Fibroblast of mammary gland (primary cell): Measurements from ENCODE around the gene DCDC1.

Source experiments
- DNase-seq: peaks from one replicate; pipeline ENCODE4 v3.0.0-alpha.2; 2010; ENCODE audit warnings: low read depth
- H3K4me3 ChIP-seq: 2 replicates; pipeline ENCODE4 v1.5.1; 2011; ENCODE audit warnings: low read depth, mild to moderate bottlenecking, low read length, moderate library complexity; ENCODE audit not compliant: control insufficient read depth
- TF ChIP-seq, protein P1 (sequence below): conservative IDR thresholded peaks from 2 replicates; pipeline ENCODE4 v1.5.1; 2011; ENCODE audit warnings: low read depth, low read length, inconsistent platforms; ENCODE audit not compliant: control insufficient read depth, insufficient read depth

DCDC1 gene

DNA sequence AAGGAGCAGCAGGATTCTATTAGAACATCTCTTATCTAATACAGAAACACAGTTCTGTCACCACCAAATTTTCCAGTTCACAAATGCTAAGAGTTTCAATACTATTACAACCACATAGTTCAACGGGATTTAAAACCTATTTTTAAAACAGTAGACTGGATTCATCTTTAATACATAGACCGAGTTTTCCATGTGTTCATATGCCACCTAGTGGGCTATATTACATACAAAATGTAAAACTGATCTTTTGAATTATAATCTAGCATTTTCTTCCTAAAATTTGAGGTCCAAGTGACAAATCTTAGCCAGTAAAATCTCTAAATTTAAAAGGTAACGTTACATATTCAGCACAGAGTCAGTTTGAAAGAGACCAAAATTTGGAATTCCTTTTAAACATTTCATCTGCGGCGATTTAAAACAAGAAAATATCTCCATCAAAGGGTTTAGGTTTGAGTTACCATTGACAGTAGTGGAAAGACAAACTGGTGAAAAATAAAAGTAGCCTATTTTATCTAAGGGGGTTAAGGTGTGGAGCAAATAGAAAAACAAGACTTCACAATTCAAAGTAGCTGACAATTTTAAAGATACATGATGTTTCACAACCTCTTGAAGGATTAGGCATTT, 514.0 kb downstream of the DCDC1 start:
- DNase-seq, result peak; percentile 2
- H3K4me3 ChIP-seq, result no peak overlapping the region
- TF ChIP-seq, protein P1, sequence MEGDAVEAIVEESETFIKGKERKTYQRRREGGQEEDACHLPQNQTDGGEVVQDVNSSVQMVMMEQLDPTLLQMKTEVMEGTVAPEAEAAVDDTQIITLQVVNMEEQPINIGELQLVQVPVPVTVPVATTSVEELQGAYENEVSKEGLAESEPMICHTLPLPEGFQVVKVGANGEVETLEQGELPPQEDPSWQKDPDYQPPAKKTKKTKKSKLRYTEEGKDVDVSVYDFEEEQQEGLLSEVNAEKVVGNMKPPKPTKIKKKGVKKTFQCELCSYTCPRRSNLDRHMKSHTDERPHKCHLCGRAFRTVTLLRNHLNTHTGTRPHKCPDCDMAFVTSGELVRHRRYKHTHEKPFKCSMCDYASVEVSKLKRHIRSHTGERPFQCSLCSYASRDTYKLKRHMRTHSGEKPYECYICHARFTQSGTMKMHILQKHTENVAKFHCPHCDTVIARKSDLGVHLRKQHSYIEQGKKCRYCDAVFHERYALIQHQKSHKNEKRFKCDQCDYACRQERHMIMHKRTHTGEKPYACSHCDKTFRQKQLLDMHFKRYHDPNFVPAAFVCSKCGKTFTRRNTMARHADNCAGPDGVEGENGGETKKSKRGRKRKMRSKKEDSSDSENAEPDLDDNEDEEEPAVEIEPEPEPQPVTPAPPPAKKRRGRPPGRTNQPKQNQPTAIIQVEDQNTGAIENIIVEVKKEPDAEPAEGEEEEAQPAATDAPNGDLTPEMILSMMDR, result peak; percentile 3

DNA sequence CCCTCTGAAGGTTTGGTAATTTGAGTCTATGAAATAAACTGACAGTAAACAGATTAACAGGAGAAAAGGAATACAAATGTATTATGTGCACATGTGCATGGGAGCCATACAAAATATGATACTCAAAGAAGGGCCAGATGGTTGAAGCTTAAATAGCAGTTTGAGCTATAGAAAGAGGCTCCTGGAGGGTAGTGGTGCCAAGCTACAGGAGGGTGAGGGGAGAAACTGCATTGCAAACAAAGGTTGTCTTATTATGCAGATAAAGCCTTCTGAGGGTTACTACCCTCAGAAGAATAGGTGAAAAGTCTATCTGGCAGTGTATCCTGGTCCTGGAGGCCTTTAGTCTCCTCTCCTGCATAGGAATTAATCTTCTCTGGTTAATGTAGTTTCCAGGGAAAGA, 516.1 kb downstream of the DCDC1 start:
- no peak for DNase-seq
- TF ChIP-seq, protein P1, result no peak
- H3K4me3 ChIP-seq, result no peak overlapping the region

DNA sequence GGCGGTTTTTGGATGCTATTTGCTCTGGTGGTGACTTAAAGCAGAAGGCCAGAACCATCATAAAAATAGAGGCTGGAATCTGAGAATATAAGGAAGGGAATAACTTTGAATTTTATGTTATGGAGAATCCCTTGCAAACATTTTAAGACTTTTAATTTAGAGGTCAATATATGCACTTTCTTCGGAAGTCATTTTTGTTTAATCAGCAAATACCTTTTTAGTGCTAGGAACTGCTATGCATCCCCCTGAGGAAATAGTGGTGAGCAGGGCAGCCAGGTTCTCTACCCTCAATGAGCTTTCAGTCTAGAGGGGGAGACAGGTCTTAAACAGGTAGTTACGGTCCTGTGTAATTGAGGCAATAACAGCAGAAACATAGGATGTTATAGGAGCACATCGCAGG, 516.9 kb downstream of the DCDC1 start:
- no peak for DNase-seq
- H3K4me3 ChIP-seq, result no peak overlapping the region
- TF ChIP-seq, protein P1, result no peak

DNA sequence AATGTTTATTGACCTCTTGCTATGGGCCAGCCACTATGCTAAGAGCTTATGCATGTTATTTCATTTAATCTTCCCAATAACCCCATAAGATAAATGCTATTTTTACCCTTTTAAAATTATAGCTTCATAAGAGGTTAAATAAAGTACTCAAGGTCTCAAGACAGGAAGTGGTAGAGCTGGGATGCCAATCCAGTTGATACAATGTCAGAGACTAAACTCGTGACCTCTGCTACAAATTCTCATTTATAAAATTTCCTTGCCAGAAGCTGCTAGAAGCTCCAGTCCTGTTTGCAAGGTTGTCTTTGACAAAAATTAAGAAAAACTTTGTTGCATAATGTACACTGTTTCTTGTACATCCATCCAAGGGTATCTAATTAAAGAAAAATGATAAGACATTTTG, 517.4 kb downstream of the DCDC1 start:
- H3K4me3 ChIP-seq, result no peak overlapping the region
- TF ChIP-seq, protein P1, result no peak
- DNase-seq, result no peak

DNA sequence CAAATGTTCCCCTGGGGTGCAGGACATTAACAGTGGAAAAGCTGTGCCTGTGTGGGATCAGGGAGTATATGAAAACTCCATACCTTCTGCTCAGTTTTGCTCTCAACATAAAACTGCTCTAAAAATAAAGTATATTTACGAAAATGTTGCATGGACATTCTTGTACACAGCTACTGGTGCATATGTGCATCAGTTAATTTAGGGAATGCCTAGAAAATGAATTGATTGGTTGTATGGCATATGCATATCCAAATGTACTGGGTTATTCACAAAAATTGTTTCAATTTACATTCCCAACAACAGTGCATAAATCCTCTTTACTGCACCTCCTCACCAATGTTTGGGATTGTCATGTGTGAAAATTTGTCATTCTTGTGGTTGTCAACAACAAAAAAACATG, 532.3 kb downstream of the DCDC1 start:
- DNase-seq, result no peak
- TF ChIP-seq, protein P1, result no peak
- no peak overlapping the region for H3K4me3 ChIP-seq

DNA sequence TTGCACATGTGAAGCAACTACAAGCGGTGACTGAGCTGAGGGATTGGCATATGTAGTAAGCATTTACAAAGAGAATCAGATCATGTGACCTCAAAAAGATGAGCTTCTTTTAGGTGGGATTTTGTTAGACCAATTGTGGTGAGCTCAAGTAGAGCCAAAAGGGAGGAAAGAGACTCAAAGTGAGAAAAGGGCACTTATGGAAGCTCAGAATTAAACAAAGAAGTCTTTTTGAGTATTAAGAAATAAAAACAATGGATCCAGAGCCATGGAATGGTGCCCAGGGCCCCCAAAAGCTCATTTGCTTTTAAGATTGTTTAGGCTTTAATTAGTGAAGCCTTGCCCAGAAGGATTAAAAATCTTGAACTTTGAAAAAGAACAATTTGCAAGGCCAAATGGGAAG, 536.7 kb downstream of the DCDC1 start:
- TF ChIP-seq, protein P1, result no peak
- no peak for DNase-seq
- no peak overlapping the region for H3K4me3 ChIP-seq

DNA sequence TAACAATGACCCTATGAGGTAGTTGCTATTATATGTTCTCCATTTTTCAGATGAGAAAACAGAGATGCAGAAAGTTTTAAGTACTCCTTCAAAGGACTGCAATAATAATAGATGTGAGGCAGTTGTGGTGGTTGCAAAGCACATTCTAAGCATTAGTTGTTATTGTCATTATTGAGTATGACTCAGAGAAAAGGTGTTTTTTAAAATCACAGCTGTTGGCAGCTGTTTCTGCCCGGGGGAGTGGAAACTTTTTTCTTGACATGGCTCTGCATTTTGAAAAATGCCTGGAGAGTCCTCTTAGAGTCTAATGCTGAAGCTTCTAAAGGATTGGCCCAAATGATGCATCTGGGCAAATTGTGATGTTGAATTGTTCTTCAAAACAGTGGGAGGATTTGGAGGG, 538.9 kb downstream of the DCDC1 start:
- TF ChIP-seq, protein P1, result no peak
- no peak overlapping the region for H3K4me3 ChIP-seq
- DNase-seq, result no peak
